K562 (cell line): Measurements from ENCODE around the gene FBXO46. TPM values are rescaled to one million over a fixed set of nuclear protein-coding genes. Genes with fewer than 3 reads are reported as not detected.

Source experiments
- ARNT ChIP-seq, 2 experiments: fragments of 450-650 bp; IDR thresholded peaks; 2 replicates each; pipeline ENCODE4 v1.6.1; 2016; ENCODE audit warnings: mild to moderate bottlenecking in 1 of 2
- CHD4 ChIP-seq: fragments of 200-600 bp; sonication (generic); IDR thresholded peaks from 3 replicates; pipeline ENCODE4 v1.6.1; 2012; ENCODE audit warnings: low read depth, mild to moderate bottlenecking, mixed read lengths, low read length, inconsistent platforms; ENCODE audit not compliant: insufficient read depth, insufficient replicate concordance, poor library complexity, severe bottlenecking
- IRF2 ChIP-seq: sonication (generic); formaldehyde crosslinking; IDR thresholded peaks from 2 replicates; pipeline ENCODE4 v1.8.1; 2022; ENCODE audit warnings: mild to moderate bottlenecking, missing genetic modification reagents
- LCOR ChIP-seq: sonication (generic); formaldehyde crosslinking; IDR thresholded peaks from 2 replicates; pipeline ENCODE4 v1.8.0; 2022; ENCODE audit warnings: mild to moderate bottlenecking, missing genetic modification reagents
- NFATC3 ChIP-seq: fragments of 450-650 bp; IDR thresholded peaks from 2 replicates; pipeline ENCODE4 v1.6.1; 2017; ENCODE audit warnings: mild to moderate bottlenecking
- SAP30 ChIP-seq: fragments of 200-600 bp; sonication (generic); IDR thresholded peaks from 2 replicates; pipeline ENCODE4 v1.6.1; 2012; ENCODE audit warnings: borderline replicate concordance, low read depth, mild to moderate bottlenecking, moderate library complexity, low read length, control low read depth, inconsistent platforms; ENCODE audit not compliant: insufficient read depth, poor library complexity, severe bottlenecking
- SMAD2 ChIP-seq: fragments of 150-350 bp; IDR thresholded peaks from 2 replicates; pipeline ENCODE4 v1.6.1; 2014; ENCODE audit warnings: low read depth, mild to moderate bottlenecking, low read length
- SMARCC2 ChIP-seq: fragments of 450-650 bp; IDR thresholded peaks from 2 replicates; pipeline ENCODE4 v1.6.1; 2017; ENCODE audit warnings: antibody characterized with exemption, moderate library complexity, mild to moderate bottlenecking, low read depth
- SRSF1 ChIP-seq: fragments of 200-400 bp; formaldehyde crosslinking; IDR thresholded peaks from 2 replicates; pipeline ENCODE4 v1.6.1; 2017; ENCODE audit warnings: mild to moderate bottlenecking, low read depth, low read length, moderate library complexity
- ZC3H8 ChIP-seq: fragments of 450-650 bp; IDR thresholded peaks from 2 replicates; pipeline ENCODE4 v1.6.1; 2017
- ZNF384 ChIP-seq: IDR thresholded peaks from 2 replicates; pipeline ENCODE4 v1.6.1; 2012; ENCODE audit warnings: low read depth, low read length, improper control_type of control experiment
- ZNF778 ChIP-seq: fragments of 450-650 bp; formaldehyde crosslinking; IDR thresholded peaks from 2 replicates; pipeline ENCODE4 v1.4.0; 2020; ENCODE audit warnings: mild to moderate bottlenecking, moderate library complexity
- polyA plus RNA-seq, 8 experiments: library from polyadenylated mRNA; depleted of rRNA in 4 of 8; stranded (reverse) in 5 of 8; unstranded in 3 of 8; fragments of >200 nt; fragmentation: Nextera tagmentation in 2 of 8; fragmentation: Illumina TruSeq in 1 of 8; extraction: Ambion mirVana in 2 of 8; extraction: Trizol in 1 of 8; gene quantifications; 2 replicates each; pipeline versions ENCODE4 v1.2.1 to v1.2.3, GENCODE V29; 2011 to 2014; ENCODE audit warnings: inconsistent platforms in 1 of 8, missing spikeins in 1 of 8
- total RNA-seq, 7 experiments: library from RNA; depleted of rRNA in 6 of 7; stranded (reverse); fragments of >200 nt in 6 of 7; fragmentation: Illumina TruSeq in 2 of 7; extraction: Trizol in 2 of 7; gene quantifications; 2 replicates each; pipeline versions ENCODE4 v1.2.1 to v1.2.3, GENCODE V29; 2011 to 2021; ENCODE audit warnings: low replicate concordance in 1 of 7
- TF ChIP-seq, protein P1 (sequence below): fragments of 450-650 bp; formaldehyde crosslinking; IDR thresholded peaks from 2 replicates; pipeline ENCODE4 v1.4.0; 2020; ENCODE audit warnings: mild to moderate bottlenecking
- TF ChIP-seq, protein P2 (sequence below): fragments of 250-450 bp; sonication (Bioruptor Pico); IDR thresholded peaks from 2 replicates; pipeline ENCODE4 v1.9.0; 2021; ENCODE audit warnings: mild to moderate bottlenecking, inconsistent platforms
- TF ChIP-seq, protein P3 (sequence below): fragments of 250-450 bp; sonication (Bioruptor Pico); IDR thresholded peaks from 2 replicates; pipeline ENCODE4 v1.5.0; 2022; ENCODE audit warnings: mild to moderate bottlenecking
- TF ChIP-seq, protein P4 (sequence below): fragments of 250-450 bp; sonication (Bioruptor Pico); IDR thresholded peaks from 2 replicates; pipeline ENCODE4 v1.4.0; 2020; ENCODE audit warnings: mild to moderate bottlenecking, moderate library complexity
- TF ChIP-seq, protein P5 (sequence below): fragments of 450-650 bp; formaldehyde crosslinking; IDR thresholded peaks from 2 replicates; pipeline ENCODE4 v1.4.0; 2022; ENCODE audit warnings: missing genetic modification characterization
- TF ChIP-seq, protein P6 (sequence below), 2 experiments: fragments of 450-650 bp in 1 of 2; sonication (generic) in 1 of 2; formaldehyde crosslinking in 1 of 2; IDR thresholded peaks in 1 of 2; conservative IDR thresholded peaks in 1 of 2; 2 replicates each; pipeline versions ENCODE4 v1.6.1 to v1.8.1; 2016 to 2023; ENCODE audit warnings: mild to moderate bottlenecking in 2 of 2, moderate library complexity in 2 of 2, inconsistent platforms in 1 of 2, missing genetic modification reagents in 1 of 2

Gene FBXO46
- total and polyA plus RNA-seq, 9 of the 15 experiments (the other 6 are each of a cell fraction or from before 2014, with no cell fraction given) = 1.5 to 36.1 (median 7.3) TPM

DNA sequence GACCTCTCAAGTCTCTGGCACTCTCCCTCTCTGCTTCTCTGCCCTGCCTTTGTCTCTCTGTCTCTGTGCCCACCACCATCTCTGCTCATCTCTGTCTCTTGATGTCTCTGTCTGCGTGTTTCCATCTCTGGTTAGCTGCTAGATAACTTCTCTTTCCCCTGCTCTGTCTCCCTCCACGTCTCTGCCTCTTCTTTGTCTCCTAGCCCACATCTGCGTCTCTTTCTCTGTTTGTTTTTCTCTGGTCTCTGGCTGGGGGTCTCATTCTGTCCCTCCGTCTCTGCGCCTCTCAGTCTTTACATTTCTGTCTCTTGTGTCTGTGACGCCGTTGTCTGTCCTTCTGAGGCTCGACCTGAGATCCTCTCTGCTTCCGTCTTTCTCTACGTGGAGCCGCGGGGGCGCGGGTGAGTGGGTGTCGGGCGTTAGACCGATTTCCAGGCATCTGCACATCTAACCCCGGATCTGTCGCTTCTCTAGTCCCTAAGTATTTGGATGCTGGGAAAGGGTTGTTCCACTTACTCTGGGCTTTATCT is 62.3 kb downstream of the FBXO46 start (continued):
- TF ChIP-seq, protein P1, sequence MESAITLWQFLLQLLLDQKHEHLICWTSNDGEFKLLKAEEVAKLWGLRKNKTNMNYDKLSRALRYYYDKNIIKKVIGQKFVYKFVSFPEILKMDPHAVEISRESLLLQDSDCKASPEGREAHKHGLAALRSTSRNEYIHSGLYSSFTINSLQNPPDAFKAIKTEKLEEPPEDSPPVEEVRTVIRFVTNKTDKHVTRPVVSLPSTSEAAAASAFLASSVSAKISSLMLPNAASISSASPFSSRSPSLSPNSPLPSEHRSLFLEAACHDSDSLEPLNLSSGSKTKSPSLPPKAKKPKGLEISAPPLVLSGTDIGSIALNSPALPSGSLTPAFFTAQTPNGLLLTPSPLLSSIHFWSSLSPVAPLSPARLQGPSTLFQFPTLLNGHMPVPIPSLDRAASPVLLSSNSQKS (CRISPR knock-in tag) = no peak
- TF ChIP-seq ZNF778 (CRISPR knock-in tag) = no peak
- TF ChIP-seq ARNT (IDR thresholded peaks at IDR 0.05) = no peak
- no peak for TF ChIP-seq LCOR (CRISPR knock-in tag)
- TF ChIP-seq, protein P2, sequence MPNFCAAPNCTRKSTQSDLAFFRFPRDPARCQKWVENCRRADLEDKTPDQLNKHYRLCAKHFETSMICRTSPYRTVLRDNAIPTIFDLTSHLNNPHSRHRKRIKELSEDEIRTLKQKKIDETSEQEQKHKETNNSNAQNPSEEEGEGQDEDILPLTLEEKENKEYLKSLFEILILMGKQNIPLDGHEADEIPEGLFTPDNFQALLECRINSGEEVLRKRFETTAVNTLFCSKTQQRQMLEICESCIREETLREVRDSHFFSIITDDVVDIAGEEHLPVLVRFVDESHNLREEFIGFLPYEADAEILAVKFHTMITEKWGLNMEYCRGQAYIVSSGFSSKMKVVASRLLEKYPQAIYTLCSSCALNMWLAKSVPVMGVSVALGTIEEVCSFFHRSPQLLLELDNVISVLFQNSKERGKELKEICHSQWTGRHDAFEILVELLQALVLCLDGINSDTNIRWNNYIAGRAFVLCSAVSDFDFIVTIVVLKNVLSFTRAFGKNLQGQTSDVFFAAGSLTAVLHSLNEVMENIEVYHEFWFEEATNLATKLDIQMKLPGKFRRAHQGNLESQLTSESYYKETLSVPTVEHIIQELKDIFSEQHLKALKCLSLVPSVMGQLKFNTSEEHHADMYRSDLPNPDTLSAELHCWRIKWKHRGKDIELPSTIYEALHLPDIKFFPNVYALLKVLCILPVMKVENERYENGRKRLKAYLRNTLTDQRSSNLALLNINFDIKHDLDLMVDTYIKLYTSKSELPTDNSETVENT = no peak
- TF ChIP-seq CHD4 = peak; percentile 19
- TF ChIP-seq IRF2 (CRISPR knock-in tag) = no peak
- TF ChIP-seq, protein P3, sequence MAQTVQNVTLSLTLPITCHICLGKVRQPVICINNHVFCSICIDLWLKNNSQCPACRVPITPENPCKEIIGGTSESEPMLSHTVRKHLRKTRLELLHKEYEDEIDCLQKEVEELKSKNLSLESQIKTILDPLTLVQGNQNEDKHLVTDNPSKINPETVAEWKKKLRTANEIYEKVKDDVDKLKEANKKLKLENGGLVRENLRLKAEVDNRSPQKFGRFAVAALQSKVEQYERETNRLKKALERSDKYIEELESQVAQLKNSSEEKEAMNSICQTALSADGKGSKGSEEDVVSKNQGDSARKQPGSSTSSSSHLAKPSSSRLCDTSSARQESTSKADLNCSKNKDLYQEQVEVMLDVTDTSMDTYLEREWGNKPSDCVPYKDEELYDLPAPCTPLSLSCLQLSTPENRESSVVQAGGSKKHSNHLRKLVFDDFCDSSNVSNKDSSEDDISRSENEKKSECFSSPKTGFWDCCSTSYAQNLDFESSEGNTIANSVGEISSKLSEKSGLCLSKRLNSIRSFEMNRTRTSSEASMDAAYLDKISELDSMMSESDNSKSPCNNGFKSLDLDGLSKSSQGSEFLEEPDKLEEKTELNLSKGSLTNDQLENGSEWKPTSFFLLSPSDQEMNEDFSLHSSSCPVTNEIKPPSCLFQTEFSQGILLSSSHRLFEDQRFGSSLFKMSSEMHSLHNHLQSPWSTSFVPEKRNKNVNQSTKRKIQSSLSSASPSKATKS (CRISPR knock-in tag) = no peak
- no peak for TF ChIP-seq SRSF1
- TF ChIP-seq SMARCC2 = no peak
- peak; percentile 63; the same call in 1 of the 2 replicates for TF ChIP-seq NFATC3
- TF ChIP-seq, protein P4, sequence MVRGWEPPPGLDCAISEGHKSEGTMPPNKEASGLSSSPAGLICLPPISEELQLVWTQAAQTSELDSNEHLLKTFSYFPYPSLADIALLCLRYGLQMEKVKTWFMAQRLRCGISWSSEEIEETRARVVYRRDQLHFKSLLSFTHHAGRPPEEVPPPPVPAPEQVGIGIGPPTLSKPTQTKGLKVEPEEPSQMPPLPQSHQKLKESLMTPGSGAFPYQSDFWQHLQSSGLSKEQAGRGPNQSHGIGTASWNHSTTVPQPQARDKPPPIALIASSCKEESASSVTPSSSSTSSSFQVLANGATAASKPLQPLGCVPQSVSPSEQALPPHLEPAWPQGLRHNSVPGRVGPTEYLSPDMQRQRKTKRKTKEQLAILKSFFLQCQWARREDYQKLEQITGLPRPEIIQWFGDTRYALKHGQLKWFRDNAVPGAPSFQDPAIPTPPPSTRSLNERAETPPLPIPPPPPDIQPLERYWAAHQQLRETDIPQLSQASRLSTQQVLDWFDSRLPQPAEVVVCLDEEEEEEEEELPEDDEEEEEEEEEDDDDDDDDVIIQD (CRISPR knock-in tag) = no peak
- peak; percentile 15 for TF ChIP-seq SAP30
- TF ChIP-seq, protein P5, sequence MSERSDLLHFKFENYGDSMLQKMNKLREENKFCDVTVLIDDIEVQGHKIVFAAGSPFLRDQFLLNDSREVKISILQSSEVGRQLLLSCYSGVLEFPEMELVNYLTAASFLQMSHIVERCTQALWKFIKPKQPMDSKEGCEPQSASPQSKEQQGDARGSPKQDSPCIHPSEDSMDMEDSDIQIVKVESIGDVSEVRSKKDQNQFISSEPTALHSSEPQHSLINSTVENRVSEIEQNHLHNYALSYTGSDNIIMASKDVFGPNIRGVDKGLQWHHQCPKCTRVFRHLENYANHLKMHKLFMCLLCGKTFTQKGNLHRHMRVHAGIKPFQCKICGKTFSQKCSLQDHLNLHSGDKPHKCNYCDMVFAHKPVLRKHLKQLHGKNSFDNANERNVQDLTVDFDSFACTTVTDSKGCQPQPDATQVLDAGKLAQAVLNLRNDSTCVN (CRISPR knock-in tag) = no peak
- peak; percentile 78 for TF ChIP-seq ZC3H8
- no peak for TF ChIP-seq SMAD2
- TF ChIP-seq, protein P6, sequence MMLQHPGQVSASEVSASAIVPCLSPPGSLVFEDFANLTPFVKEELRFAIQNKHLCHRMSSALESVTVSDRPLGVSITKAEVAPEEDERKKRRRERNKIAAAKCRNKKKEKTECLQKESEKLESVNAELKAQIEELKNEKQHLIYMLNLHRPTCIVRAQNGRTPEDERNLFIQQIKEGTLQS (IDR thresholded peaks at IDR 0.05) = no peak
- TF ChIP-seq, protein P6 (CRISPR knock-in tag; conservative IDR thresholded peaks at IDR 0.05) = no peak
- TF ChIP-seq ZNF384 = no peak
